HG02798 (cell line): Measurements from ENCODE around the gene HOXA3.

Experiments
- ATAC-seq: cut with Tn5 transposase; IDR thresholded peaks from one replicate; pipeline ENCODE4 v1.9.1; 2021; ENCODE audit warnings: mild to moderate bottlenecking; ENCODE audit not compliant: unreplicated experiment, poor library complexity

Gene HOXA3

DNA sequence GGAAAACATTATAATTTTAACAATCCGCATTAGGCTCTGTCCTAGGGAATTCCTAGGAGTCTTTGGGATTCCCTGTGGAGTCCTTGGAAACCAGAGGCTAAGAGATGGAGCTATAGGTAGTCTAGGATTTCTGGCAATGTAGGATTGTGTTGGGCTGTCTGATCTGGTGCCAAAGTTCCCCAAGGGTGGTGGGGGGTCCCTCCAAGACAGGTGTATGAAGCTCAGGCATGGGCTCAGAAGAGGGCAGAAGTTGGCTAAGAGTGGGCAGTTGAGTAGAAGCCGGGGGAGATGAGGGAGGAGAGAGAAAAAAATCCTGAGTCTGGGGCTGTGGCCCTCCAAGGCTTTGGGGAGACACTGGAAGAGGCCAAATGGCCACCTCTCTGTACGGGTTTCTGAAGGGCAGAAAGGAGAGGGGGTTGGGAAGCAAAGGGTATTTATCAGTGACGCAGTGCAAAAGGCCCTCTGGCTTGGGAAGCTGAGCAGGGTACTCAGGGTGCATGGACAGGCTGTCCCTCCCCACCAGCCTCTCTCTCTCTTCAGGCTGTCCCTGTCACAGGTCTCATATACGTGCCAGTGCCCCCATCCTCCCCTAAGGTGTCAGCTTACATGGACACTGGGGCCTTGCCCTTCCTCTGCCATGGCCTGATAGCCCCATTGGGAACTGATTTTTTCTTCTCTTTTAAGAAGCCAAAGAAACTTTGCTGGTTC, 5.7 kb downstream of the HOXA3 start:
- ATAC-seq, result no peak

DNA sequence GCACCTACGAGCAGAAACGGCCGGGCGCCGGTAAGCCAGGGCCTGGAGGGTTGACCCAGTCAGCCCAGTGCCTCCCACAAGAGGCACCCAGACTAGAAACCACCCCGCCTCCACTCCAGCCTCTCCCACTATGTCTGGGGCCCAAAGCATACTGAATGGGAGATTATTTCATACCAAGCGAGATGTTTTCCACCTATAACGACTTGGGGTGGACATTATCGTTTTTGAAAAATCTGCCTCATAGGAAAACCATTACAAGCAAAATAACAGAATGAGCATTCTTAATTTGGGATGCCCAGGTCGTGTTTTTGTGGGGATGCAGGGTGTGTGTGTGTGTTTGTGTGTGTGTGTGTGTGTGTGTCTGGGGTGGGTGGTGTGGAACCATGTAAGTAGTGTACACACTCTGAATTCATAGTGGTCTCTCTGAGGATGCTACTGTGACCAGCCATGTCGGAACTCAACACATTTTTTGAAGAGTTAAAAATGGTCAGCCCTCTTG, 6.4 kb downstream of the HOXA3 start:
- no peak for ATAC-seq

DNA sequence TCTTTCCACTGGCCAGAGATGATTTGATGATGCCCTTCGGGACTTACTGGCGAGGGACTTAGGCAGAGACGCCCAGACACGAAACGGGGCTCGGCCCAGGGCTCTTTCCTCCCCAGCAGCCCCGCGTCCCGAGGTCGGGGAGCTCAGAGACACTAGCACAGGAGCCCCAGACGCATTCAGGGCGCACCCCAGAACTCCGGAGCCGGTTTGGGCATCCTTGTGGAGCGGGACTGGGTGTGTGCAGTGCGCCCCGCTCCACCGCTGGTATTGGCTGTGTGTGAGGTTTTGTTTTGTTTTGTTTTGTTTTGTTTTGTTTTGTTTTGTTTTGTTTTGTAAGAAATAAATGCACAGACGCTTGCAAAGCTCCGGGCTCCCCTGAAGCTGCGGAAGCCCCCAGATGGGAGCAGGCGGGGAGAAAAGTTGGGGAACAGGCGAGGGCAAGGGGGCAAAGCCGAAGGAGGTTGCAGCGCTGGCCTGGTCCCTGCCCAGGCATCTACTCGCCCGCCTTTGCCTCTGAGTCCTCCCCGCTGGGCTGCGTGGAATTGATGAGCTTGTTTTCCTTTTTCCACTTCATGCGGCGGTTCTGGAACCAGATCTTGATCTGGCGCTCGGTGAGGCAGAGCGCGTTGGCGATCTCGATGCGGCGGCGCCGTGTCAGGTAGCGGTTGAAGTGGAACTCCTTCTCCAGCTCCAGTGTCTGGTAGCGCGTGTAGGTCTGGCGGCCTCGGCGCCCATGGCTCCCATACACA, 7.0 kb downstream of the HOXA3 start:
- no peak for ATAC-seq

DNA sequence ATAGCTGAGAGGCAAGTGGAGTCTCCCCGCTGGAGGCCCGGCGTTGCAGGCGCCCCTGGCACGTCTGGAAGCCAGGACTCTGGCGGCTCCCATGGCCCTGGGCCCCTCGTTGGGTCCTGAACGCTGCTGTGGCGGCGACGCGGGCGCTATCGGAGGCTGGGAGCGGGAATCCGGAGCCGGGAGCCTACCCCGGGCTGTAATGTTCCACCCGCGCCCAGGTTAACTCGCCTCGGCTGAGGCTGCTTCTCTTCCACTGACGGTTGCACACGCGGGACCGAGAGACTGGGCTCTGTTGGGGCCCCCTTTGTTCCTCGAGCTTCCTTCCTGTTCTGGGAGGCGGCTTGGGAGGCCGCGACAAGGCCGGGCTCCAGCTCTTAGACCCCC, 7.6 kb downstream of the HOXA3 start:
- no peak for ATAC-seq

DNA sequence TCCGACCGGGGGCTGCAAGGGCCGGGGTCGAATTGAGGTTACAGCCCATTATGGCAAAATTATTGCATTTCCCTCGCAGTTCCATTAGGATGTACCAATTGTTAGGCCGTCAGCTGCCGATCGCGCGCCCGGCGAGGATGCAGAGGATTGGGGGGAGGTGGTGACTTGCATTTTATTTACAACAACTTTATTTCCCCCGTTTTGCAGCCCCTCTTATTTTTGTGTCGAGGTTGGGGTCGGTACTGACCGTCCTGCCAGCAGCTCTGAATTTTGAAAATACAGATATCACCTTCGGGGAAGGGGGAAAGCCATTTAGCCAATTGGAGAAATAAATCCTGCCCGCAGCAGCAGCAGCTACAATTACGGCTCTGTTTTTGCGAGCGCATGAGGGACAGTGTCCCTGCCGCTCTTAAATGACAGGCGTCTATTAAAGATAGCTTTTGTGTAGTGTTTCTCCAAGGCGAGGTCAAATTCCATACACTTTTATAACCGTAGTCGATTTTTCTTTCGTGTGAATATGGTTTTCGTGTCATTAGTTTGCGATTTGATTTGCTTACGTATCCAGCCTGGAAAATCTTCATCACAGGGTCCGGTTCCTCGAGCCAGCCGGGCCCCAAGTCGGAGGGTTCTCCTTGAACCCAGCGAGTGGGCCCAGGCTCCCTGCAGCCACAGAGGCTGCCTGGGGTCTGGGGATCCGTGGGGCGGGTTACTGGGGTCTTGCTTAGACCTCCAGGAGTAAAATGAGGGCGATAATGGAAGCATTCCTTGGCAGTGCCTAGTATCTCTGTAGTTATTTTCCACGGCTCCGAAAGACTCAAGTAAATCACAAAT, 8.2 kb downstream of the HOXA3 start:
- no peak for ATAC-seq

DNA sequence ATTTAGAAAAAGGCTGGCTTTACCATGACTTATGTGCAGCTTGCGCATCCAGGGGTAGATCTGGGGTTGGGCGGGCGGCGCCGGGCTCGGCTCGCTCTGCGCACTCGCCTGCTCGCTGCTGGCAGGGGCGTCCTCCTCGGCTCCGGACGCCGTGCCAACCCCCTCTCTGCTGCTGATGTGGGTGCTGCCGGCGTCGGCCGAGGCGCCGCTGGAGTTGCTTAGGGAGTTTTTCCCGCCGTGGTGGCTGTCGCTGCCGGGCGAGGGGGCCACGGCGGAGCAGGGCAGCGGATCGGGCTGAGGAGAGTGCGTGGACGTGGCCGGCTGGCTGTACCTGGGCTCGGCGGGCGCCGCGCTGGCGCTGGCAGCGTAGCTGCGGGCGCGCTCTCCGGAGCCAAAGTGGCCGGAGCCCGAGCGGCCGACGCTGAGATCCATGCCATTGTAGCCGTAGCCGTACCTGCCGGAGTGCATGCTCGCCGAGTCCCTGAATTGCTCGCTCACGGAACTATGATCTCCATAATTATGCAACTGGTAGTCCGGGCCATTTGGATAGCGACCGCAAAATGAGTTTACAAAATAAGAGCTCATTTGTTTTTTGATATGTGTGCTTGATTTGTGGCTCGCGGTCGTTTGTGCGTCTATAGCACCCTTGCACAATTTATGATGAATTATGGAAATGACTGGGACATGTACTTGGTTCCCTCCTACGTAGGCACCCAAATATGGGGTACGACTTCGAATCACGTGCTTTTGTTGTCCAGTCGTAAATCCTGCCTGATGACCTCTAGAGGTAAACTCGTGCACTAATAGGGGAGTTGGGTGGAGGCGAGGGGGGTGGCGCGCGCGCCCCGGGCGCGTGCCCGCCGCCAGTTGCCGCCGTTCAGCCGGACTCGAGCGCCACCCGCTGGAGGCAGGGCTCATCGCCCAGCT, 9.1 kb downstream of the HOXA3 start, which contains the start of gene HOXA5:
Gene HOXA5, minus strand, starts transcription at position 659 of the 927 bp plus-strand sequence. Its CDS starts 74 bp downstream, at position 585.
- no peak for ATAC-seq

DNA sequence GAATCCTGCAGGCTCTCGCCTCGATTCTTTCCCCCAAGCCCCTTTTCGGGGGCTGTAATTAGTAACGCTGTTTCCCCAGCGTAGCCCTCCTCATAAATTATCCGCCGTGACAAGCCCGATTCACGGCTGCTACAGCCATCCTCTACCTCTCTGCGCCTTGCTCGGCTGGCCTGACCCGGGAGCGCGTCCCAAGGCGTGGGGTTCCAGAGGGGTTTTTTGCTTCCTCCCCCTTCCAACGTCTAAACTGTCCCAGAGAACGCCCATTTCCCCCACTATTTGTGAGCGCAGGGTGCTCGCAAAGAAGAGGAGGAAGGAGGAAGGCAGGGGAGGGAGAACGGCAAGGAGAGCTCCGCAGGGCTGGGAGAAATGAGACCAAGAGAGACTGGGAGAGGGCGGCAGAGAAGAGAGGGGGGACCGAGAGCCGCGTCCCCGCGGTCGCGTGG, 9.8 kb downstream of the HOXA3 start:
- ATAC-seq, result no peak

DNA sequence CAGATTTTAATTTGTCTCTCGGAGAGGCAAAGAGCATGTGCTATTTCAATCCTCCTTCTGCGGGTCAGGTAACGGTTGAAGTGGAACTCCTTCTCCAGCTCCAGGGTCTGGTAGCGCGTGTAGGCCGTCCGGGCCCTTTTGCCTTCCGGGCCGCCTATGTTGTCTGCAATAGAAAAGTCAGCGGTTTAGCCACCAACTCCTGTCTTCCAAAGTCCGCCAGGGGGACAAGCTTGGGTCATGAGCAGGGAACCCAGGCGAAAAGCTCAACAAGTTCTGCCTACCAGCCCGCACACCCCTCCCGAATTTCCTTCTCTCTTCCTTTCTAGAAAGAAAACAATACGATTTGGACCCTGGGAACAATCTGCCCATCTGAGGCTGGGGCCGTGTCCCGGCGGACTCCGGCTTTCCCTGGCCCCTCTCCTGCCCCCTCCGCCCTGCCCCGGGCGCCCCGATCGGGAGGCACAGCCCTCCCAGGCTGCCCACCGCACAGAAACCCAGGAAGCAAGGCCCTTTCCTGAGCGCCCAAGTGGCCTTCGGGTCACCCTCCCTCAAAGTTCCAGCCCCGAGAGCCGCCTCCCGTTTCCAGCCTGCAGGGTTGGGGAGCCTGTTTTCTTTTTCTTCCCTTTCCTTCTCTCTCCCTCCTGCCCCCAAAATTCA, 10.3 kb downstream of the HOXA3 start:
- ATAC-seq, result no peak

DNA sequence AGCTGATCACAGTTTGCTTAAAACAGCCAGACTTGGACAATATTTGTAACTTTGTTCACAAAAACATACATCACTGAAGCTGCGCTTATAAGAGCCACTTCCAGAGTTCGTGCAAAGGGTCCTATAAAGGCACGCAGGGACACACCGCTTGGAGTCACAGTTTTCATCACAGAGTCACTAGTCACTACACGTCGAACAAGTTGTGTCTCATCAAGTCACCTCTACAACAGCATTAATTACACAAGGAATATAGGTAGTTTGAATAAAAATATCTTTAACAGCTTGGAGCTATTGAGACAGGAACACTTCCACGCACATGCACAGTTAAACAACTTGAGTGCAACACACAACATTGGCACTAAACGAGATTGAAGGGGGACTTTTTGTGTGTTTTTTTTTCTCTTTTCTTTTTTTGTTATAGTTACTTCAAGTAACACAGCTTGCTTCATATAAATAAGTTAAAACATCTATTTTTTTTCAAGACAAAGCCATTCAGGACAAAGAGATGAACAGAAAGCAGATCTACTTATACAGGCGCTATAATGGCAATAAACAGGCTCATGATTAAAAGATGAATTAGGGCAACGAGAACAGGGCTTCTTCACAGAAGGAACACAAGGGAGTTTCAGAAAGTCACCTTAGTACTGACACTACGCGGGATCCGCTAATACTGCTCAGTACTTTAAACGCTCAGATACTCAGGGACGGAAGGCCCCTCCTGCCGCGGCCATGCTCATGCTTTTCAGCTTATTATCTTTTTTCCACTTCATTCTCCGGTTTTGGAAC, 11.1 kb downstream of the HOXA3 start:
- no peak for ATAC-seq

DNA sequence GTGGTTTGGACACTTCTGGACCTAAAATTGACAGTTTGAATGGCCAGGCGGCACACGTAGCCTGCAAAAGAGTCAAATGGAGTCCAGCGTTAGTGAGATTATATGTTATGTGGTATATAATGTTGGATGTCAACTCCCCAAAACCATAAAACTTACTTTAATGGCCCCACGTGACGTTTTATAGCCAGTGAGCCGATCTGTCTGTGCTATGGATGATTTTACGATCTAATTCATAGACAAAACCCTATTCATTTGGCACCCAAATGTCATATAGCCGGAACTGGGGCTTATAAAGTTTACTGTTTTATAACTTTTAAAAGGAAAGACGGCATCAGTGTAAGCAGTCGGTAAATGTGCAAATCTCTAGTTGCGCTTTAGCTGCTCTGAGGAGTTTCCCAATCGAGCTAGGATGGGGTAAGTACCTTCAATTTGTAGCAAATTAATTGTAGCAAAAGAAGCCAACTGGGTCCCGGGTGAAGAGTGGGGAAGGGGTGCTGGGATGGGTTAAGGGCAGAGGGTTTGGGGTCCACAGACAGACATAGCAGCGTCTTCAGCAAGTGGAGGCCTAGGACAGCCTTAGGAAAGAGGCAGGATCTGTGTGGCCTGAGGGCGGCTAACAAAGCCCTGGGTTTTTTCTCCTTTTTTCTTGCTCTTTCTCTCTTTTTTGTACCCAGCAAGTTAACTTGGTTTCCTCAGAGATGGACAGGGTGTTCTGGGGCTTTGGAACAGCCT, 12.1 kb downstream of the HOXA3 start:
- no peak for ATAC-seq

DNA sequence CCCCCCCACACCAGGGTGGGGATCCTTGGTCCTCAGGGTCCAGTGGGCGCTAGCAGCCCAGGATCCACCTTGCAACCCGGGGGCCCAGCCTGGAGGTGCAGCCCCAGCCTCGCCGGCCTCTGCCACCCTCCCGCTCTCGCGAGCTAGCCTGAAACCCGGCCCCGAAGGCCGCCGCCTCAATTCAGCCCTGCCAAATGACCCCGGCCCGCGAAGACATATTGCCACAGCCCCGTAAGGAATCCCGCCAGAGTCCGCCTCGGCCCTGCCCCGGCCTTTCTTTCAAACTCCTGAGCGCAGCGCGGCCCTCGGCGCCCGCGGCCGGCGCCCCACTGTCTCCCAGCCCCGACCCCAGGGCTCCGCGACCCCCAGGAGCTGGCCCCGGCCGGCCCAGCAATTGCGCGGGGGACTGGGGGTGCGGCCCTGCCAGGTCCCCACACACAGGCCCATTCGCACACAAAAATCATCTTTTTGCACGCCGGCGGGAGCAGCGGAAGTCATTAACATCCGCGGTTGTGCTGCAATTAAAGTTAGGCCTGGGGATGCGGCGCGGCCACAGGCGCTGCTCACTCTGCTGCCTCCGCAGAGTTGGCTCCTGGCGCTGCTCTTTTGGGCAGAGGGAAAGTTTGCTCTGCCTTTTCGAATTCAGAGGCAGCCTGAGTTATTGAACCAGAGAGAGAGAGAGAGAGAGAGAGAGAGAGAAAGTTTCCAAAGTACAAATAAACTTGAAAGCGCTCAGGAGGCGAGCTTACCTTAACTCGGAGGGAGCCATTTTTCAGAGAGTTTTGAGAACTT, 12.9 kb downstream of the HOXA3 start:
- ATAC-seq, result no peak

DNA sequence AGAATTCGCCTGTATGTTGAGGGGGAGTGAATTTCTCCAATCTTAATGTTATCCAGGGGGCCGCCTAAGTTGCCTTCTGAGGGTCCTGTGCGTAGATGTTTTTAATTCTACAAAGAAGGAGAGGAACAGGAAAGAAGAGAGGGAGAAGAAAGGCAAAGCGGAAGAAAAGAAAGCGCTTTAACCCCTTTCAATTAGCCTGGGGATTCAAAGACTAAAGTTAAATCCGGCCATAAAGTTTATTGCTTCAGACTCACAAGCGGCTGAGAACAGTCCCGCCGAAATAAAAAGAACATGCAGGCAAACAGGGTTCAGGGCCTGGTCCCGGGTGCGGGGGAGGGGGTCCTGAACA, 13.4 kb downstream of the HOXA3 start:
- no peak for ATAC-seq

DNA sequence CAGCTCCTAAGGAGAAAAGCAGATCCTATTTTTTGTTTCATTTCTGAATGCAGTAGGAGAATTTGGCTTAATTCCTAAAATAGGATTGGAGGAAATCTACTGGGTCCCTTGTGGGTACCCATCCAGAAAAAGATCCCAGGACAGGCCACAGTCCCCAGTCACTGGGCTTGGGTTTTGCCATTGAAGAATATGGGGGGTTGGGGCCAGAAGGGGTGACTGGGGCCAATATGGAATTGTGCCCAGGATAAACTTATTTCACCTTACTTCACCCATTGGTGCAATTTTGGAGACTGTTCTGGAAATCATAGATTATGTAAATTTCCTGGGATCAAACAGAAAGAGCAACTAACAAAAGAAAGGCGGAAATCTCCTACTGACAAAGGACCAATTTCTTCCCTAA, 13.9 kb downstream of the HOXA3 start:
- no peak for ATAC-seq

DNA sequence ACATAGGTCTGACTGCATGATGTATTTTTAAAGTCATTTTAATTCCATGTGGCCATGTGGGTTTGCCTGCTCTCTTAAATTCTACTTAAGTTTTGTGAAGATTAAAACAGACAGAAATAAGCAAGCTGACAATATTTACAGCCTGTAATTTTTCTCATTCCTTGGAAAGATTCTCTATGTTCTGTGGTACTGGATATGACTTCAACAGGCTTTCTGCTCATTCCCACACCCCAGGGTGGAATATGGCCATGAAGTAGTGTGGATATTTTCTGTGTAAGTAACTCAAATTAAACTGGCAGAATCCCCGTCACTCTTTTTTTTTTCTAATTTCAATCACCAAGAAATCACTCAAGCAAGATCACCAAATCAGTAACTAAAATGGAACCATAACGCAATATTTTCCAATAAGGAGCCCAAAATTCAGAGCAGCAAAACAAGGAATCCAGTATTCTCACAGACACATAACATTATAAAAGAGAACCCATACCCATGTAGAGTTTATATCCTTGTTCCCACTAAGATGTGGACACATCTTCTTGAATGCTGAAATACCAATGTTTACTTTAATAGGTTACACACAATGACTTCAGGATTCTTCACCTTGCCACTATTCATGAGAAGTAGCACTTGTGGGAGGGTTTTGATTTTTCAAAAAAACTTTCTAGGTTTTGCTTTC, 14.6 kb downstream of the HOXA3 start:
- ATAC-seq, result no peak

DNA sequence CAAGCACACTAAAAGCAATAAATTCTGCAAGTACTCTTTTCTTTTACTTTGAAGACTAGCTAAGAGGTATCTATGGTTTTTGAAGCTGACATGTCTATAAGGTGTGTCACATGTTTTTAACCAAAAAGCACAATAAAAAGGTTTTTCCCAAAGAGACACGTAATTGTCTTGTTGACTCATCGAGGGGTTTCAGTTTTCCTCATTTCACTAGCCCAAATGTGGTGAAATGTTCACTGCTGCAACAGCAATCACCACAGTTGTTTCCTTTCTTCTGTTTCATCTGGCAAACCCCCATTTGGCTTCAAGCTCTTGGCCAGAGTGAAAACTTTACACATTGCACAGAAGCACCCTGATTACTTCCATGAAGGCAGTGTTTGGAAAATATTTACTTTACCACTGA, 18.0 kb downstream of the HOXA3 start:
- no peak for ATAC-seq

DNA sequence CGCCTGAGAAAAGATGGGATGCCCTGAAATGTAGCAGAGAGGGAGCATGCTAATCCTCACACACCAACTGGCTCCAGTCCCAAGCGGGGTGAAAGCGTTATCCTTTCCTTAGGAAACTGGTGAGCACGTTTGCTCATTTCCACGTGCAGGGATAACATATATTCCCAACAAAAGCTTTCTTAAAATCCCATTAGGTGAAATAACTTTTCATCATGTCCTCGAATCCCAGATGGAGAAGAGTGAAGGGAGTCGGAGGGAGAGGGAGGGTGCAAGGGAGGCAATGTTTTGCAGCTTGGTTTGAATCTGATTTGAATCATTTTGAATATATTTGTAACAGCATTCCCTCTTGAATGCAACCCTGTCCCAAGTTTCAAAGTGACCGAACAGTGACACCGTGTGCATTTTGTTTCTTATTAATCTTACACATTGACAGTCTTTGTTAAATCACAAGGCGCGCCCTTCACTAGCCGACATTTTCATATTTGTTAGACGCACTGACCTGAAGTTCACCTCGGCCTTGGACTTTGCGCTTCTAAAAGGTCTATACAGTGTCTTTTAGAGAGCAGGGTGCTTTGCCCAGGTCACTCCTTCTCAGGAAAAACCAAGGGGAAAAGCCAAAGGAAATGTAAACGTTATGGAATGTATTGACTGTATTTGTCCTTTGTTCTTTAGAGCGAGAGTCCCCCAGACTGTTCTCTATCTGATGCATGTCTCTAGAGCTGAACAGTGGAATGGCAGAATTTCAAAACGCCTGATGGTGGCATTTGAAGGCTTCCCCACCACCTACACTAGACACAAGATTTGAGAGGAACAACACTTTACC, 18.8 kb downstream of the HOXA3 start:
- no peak for ATAC-seq
